HEK293T (cell line): Measurements from ENCODE around the gene MROH2A.

Experiments
- ARNT ChIP-seq: fragments of 450-650 bp; IDR thresholded peaks from 2 replicates; pipeline ENCODE4 v1.6.1; 2017; ENCODE audit warnings: mild to moderate bottlenecking
- BHLHE40 ChIP-seq: fragments of 450-650 bp; IDR thresholded peaks from 2 replicates; pipeline ENCODE4 v1.6.1; 2016; ENCODE audit warnings: mild to moderate bottlenecking, moderate library complexity, borderline replicate concordance
- CTBP1 ChIP-seq: fragments of 450-650 bp; IDR thresholded peaks from 2 replicates; pipeline ENCODE4 v1.6.1; 2016; ENCODE audit warnings: borderline replicate concordance
- ELF4 ChIP-seq: fragments of 450-650 bp; IDR thresholded peaks from 2 replicates; pipeline ENCODE4 v1.6.1; 2017; ENCODE audit warnings: antibody characterized with exemption
- FOXA1 ChIP-seq: fragments of 450-650 bp; IDR thresholded peaks from 2 replicates; pipeline ENCODE4 v1.6.1; 2016; ENCODE audit warnings: mild to moderate bottlenecking
- FOXK2 ChIP-seq: fragments of 450-650 bp; IDR thresholded peaks from 2 replicates; pipeline ENCODE4 v1.6.1; 2016; ENCODE audit warnings: mild to moderate bottlenecking
- FOXM1 ChIP-seq: fragments of 450-650 bp; IDR thresholded peaks from 2 replicates; pipeline ENCODE4 v1.6.1; 2017; ENCODE audit warnings: mild to moderate bottlenecking, borderline replicate concordance
- HDGF ChIP-seq: fragments of 450-650 bp; IDR thresholded peaks from 2 replicates; pipeline ENCODE4 v1.6.1; 2017; ENCODE audit warnings: antibody characterized with exemption, borderline replicate concordance
- L3MBTL2 ChIP-seq: fragments of 450-650 bp; conservative IDR thresholded peaks from 2 replicates; pipeline ENCODE4 v1.6.1; 2016; ENCODE audit warnings: mild to moderate bottlenecking
- LEF1 ChIP-seq: fragments of 450-650 bp; IDR thresholded peaks from 2 replicates; pipeline ENCODE4 v1.6.1; 2017; ENCODE audit warnings: mild to moderate bottlenecking, borderline replicate concordance
- SP1 ChIP-seq: fragments of 450-650 bp; IDR thresholded peaks from 2 replicates; pipeline ENCODE4 v1.6.1; 2017
- SUZ12 ChIP-seq: fragments of 450-650 bp; IDR thresholded peaks from 2 replicates; pipeline ENCODE4 v1.6.1; 2016; ENCODE audit warnings: mild to moderate bottlenecking
- ZNF384 ChIP-seq: fragments of 450-650 bp; IDR thresholded peaks from 2 replicates; pipeline ENCODE4 v1.6.1; 2016
- TF ChIP-seq, protein P1 (sequence below): fragments of 450-650 bp; IDR thresholded peaks from 2 replicates; pipeline ENCODE4 v1.6.1; 2016

DNA sequence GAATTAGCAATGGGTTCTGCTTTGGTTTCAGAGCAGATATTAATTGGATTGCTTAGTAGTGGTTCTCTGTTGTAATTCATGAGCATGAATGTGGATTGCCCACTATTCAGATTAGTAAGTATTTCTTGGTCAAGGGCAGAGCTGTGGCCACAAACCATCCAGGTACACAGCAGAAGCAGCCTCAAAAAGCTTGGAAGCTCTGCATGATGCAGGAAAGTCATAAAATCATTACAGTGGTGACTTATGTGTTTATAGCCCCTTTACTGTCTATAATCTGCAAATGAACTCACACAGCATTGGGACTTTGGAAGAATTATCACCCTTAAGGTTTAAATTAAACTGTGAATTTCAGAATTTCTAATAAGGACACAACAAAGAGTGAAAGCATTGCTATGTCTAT is 20.0 kb upstream of the MROH2A start:
- TF ChIP-seq, protein P1, sequence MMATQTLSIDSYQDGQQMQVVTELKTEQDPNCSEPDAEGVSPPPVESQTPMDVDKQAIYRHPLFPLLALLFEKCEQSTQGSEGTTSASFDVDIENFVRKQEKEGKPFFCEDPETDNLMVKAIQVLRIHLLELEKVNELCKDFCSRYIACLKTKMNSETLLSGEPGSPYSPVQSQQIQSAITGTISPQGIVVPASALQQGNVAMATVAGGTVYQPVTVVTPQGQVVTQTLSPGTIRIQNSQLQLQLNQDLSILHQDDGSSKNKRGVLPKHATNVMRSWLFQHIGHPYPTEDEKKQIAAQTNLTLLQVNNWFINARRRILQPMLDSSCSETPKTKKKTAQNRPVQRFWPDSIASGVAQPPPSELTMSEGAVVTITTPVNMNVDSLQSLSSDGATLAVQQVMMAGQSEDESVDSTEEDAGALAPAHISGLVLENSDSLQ, result no peak
- no peak for TF ChIP-seq SUZ12
- no peak for TF ChIP-seq BHLHE40
- no peak for TF ChIP-seq L3MBTL2
- no peak for TF ChIP-seq FOXA1
- TF ChIP-seq CTBP1, result no peak
- TF ChIP-seq ELF4, result no peak
- no peak for TF ChIP-seq HDGF
- TF ChIP-seq ARNT, result no peak
- no peak for TF ChIP-seq SP1
- no peak for TF ChIP-seq LEF1
- TF ChIP-seq FOXM1, result no peak
- TF ChIP-seq ZNF384, result no peak
- TF ChIP-seq FOXK2, result no peak
